HG02678 (cell line): Measurements from ENCODE around the gene ARFGAP1.

ENCODE experiments used
- ATAC-seq: cut with Tn5 transposase; IDR thresholded peaks from one replicate; pipeline ENCODE4 v1.9.1; 2021; ENCODE audit warnings: mild to moderate bottlenecking, moderate library complexity; ENCODE audit not compliant: unreplicated experiment

Gene ARFGAP1

GRCh38 chr20:63317061-63317460 is 44.4 kb downstream of the ARFGAP1 start:
- ATAC-seq, result no peak

DNA sequence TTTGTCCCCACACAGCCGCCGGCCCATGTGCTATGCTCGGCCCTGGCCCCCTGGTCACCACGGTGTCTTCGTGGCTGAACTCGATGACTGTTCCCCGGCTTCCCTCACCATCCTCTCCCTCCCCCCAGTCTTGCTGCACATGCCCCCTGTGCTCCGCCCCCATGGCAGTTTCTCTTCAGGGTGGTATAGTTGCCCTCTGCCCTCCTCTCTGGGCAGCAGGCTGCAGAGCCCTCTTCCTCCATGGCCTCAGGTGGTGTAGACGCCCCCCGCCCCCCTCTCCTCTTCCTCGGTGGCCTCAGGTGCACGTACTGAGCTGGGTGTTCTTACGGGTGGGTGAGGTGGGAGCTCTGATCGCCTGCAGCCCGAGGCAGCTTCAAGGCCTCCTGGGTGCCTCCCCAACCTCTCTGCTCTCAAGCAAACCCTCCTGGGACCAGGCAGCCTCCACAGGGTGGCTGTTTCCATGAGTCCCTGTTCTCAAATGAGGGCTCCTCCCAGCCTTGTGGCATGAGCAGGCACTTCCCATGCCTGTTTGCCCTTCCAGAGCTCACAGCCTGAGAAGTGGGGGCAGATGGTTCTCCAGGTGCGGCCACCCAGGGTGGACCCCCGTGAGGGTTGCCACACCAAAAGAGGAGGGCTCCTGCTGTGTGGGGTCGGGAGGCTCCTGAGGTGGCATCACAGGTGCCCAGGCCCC is 45.1 kb downstream of the ARFGAP1 start:
- no peak for ATAC-seq

- no peak for ATAC-seq
Observed at GRCh38 chr20:63318391-63319163, 46.0 kb downstream of the ARFGAP1 start.

GRCh38 chr20:63319164-63320040 is 46.8 kb downstream of the ARFGAP1 start:
- no peak for ATAC-seq

GRCh38 chr20:63320041-63320511 is 47.5 kb downstream of the ARFGAP1 start:
- no peak for ATAC-seq

DNA sequence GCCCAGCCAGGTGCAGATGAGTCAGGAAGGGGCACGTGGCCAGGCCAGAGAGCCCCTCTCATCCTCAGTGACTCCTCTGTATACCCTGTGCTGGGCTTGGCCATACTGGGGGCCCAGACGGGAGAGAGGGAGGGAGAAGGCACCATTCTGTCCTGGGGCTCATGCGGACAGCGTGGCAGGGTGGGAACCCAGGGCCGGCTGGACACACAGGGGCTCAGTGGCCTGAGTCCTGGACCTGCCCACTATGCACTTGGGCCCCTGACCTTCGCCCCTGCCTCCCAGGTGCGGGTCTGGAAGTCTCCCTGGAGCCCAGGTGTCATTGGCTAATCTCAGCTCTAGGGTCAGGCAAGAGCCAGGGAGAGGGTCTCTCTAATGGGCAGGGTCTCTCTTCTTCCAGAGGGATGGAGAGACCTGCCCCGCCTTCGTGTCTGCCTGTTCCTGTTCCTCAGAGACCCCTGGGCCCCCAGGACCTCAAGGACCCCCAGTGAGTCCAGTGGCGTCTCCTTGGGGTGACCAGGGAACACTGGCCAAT is 48.1 kb downstream of the ARFGAP1 start:
- no peak for ATAC-seq

- no peak for ATAC-seq
Observed at GRCh38 chr20:63321148-63321831, 48.7 kb downstream of the ARFGAP1 start.

DNA sequence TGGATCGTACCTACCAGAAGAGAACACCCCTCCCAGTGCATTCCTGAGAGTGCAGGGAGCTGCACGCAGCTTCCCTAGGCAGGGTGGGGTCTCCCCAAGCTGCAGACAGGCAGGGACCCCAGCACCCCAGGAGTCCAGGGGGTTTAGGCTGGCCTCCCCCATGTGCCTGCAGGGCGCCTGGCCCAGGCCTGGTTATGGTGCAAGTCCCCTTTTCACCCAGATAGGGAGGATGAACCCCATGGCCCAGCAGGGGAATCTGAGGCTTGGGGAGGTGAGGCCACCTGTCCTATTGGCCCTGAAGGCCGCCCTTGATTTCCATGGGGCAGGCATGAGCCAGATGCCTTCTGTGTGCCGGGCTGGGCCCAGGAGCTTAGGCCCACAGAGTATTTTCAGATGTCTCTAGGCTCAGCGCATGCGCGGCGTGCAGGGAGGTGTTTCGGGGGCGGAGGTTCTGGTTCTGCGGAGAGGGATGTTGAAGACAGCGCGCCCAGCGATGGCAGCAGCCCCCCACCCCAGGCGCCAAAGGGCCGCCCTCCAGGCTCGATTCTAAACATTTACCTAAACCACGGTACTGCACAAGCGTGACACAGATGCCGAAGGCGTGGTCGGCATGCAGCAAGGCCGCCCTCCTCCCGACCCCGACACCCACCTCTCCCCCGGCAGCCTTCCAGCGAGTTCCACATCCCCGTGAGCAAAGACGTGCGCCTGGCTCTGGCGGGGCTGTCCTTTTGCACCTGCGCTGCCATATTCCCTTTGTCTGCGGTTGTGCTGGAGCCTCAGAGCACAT is 49.7 kb downstream of the ARFGAP1 start:
- ATAC-seq, result no peak

DNA sequence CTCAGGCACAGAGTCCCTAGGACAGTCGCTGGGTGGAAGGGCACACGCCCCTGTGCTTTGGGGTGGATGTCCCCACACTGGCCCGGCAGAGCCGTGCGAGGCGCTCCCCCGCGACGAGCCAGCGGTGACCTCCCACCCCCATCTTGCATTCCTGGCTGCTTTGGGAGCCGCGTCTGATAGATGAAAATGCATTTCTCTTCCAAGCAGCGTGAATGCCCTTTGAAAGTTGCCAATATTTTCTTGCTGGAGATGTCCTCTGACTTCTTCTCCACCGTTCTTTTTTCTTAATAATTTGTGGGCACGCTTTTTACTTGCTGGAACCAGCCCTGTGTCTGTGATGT is 50.3 kb downstream of the ARFGAP1 start:
- no peak for ATAC-seq

DNA sequence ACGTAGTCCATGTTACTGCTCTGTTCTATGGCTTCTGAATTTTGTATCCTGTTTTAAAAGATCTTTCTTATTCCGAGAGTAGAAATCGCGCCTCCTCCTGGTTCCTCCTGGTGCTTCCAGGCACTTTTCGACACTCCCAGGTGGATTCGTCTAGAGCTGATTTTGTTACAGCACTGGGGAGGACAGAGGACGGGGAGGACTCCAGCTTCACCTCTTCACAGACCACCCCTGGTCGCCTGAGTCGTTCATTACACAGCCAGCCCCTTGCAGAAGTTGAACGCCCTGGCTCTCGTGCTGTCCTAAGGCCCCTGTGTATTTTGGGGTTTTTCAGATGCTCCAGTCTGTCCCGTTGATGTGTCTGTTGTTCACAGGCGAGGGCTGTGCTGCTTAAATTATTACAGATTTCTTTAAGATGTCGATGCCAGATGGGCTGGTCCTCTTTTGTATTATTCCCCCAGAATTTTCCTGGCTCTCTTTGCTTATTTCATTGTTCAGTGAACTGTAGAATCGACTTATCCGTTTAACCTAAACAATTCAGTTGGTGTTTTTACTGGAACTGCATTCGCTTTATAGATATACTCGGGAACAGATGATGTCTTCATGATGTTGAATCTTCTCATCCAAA is 50.9 kb downstream of the ARFGAP1 start:
- ATAC-seq, result no peak

DNA sequence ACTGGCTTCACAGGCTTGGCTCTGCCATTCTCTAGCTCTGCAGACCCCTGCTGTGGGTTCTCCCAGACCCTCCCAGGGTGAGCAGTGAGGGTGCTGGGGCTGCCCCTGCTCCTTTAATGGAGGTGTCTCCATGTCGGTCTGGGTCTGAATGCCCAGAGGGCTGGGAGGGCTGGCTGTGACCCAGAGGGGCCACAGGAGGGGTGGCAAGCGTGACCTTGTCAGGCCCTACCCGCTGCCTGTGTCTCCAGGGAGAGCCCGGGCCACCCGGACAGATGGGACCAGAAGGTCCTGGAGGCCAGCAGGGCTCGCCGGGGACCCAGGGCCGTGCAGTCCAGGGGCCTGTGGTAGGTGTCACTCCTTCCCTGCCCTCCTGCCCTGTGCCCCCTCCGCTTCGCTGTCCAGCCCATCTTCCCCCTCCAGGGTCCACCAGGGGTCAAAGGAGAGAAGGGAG is 52.4 kb downstream of the ARFGAP1 start:
- no peak for ATAC-seq

GRCh38 chr20:63325554-63326313 is 53.1 kb downstream of the ARFGAP1 start:
- no peak for ATAC-seq

DNA sequence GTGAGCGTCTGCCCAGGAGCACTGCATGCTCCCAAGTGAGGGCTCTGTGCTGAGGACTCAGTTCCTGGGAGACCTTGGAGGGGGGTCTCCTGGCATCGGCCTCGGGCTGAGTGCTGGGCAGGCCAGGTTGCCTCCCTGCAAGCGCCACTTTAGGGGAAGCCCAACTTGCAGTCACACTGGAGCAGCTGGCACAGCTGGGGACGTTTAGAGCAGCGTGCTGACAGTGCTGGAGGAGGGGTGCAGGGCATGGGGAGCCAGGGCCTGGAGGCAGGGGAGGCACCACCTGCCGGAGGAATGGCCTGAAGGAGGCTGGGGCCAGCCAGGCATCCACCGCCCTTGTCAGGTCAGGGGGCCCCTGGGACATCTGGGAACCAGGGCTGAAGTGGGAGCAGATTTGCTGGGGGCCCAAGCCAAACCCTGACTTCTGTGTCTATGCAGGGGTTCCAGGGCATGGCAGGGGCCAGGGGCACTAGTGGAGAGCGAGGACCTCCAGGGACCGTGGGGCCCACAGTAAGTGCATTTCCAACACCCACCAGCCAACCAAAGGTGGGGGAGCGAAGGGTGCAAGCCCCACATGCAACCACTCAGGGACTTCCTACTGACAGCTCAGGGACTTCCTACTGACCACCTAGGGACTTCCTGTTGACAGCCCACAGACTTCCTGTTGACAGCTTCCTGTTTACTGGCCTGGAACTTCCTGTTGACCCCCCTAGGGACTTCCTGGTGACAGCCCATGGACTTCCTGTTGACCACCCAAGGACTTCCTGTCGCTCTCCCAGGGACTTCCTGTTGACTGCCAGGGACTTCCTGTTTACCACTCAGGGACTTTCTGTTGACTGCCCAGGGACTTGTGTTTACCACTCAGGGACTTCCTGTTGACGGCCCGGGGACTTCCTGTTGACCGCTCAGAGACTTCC is 54.0 kb downstream of the ARFGAP1 start:
- no peak for ATAC-seq

DNA sequence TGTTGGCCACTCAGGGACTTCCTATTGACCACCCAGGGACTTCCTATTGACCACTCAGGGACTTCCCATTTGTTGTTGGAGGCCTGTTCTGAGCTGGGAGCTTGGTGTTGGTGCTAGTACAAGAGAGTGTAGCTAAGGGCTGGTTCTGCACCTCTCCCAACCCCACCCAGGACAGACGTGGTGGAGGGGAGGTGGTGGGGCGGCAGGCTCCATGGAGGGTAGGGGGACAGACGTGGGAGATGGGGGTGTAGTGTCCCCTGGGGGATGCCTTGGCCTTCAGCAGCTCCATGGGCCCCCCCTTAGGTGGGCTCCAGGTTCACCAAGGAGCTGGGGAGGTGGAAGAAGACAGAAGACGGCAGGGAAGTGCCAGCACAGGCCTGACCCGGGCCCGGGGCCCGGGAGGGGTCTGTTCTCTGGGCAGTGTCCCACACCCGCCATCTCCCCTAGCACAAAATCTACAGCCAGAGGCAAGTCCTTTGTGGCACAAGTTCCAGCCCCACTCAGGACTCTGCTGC is 54.7 kb downstream of the ARFGAP1 start:
- ATAC-seq, result no peak

- ATAC-seq, result no peak
Observed at GRCh38 chr20:63328026-63328700, 55.5 kb downstream of the ARFGAP1 start.

GRCh38 chr20:63328718-63329275 is 56.2 kb downstream of the ARFGAP1 start:
- ATAC-seq, result no peak
